Caco-2 (cell line): ENCODE measurements around the gene ELMO1. TPM values are rescaled to one million over a fixed set of nuclear protein-coding genes. Genes with fewer than 3 reads are reported as not detected.

Source experiments
- BruUV-seq: library from RNA; stranded (reverse); fragments of 400-500 nt; replicated peaks from 2 replicates; lab custom pipeline; 2021; lab: Mats Ljungman, UMichigan
- CTCF ChIA-PET: fragments of 300-600 bp; sonication (Branson Sonifier 250); formaldehyde crosslinking; loops from one replicate; lab custom pipeline; 2022; ENCODE audit warnings: antibody characterized with exemption; lab: Charles Lee
- POLR2A ChIA-PET: fragments of 300-600 bp; sonication (Branson Sonifier 250); formaldehyde crosslinking; loops from one replicate; lab custom pipeline; 2022; ENCODE audit warnings: antibody characterized with exemption; lab: Charles Lee
- DNase-seq, 2 experiments: peaks; one replicate each; pipeline versions ENCODE4 v3.0.0 to v3.0.0-alpha.2; 2020 to 2022
- H3K27me3 ChIP-seq: replicated peaks from 2 replicates; pipeline ENCODE4 v1.6.0; 2011; ENCODE audit warnings: low read length; ENCODE audit not compliant: control insufficient read depth, insufficient read depth
- H3K36me3 ChIP-seq: 2 replicates; pipeline ENCODE4 v1.5.1; 2011; ENCODE audit warnings: low read length; ENCODE audit not compliant: control insufficient read depth, insufficient read depth
- H3K4me1 ChIP-seq: fragments of 250-450 bp; sonication (Bioruptor Pico); 2 replicates; pipeline ENCODE4 v1.5.1; 2020; ENCODE audit warnings: mild to moderate bottlenecking
- H3K4me3 ChIP-seq: 2 replicates; pipeline ENCODE4 v1.5.1; 2011; ENCODE audit warnings: low read depth, mild to moderate bottlenecking, control low read depth, low read length
- H3K9me3 ChIP-seq: fragments of 250-450 bp; sonication (Bioruptor Pico); 2 replicates; pipeline ENCODE4 v1.5.1; 2020; ENCODE audit warnings: mild to moderate bottlenecking, moderate library complexity
- H3K27ac Mint-ChIP-seq: one replicate; pipeline ENCODE4 v1.8.0; 2022; ENCODE audit warnings: mixed read lengths; ENCODE audit not compliant: unreplicated experiment
- H3K27me3 Mint-ChIP-seq: one replicate; pipeline ENCODE4 v1.8.0; 2022; ENCODE audit warnings: mixed read lengths; ENCODE audit not compliant: insufficient read depth, unreplicated experiment
- H3K36me3 Mint-ChIP-seq: one replicate; pipeline ENCODE4 v1.8.0; 2022; ENCODE audit warnings: mild to moderate bottlenecking, mixed read lengths; ENCODE audit not compliant: insufficient read depth, unreplicated experiment
- H3K4me1 Mint-ChIP-seq: one replicate; pipeline ENCODE4 v1.8.0; 2022; ENCODE audit warnings: low read depth, mixed read lengths; ENCODE audit not compliant: unreplicated experiment
- H3K4me3 Mint-ChIP-seq: one replicate; pipeline ENCODE4 v1.8.0; 2022; ENCODE audit warnings: mild to moderate bottlenecking, moderate library complexity, mixed read lengths; ENCODE audit not compliant: unreplicated experiment
- H3K9me3 Mint-ChIP-seq: one replicate; pipeline ENCODE4 v1.8.0; 2022; ENCODE audit warnings: mixed read lengths; ENCODE audit not compliant: unreplicated experiment
- CTCF ChIP-seq, 2 experiments: fragments of 200-600 bp in 1 of 2; IDR thresholded peaks; 1 replicate in 1 of 2; 2 replicates in 1 of 2; pipeline versions ENCODE4 v1.5.1 to v1.8.0; 2011 to 2022; ENCODE audit warnings: antibody characterized with exemption in 1 of 2, control low read depth in 1 of 2, inconsistent platforms in 1 of 2, low read depth in 1 of 2, low read length in 1 of 2, mild to moderate bottlenecking in 1 of 2, moderate library complexity in 1 of 2; ENCODE audit not compliant: insufficient read depth in 1 of 2, severe bottlenecking in 1 of 2, unreplicated experiment in 1 of 2
- intact Hi-C: fragments of 100-400 bp; cut with micrococcal nuclease; formaldehyde crosslinking; loops from one replicate; pipeline ENCODE4 v1.10.0; 2022; ENCODE audit not compliant: unreplicated experiment
- total RNA-seq: library from RNA; stranded (reverse); gene quantifications from 2 replicates; pipeline ENCODE4 v1.2.3, GENCODE V29; 2022

ELMO1 gene
- total RNA-seq, 1 experiment from 2014 or later: 0.14 TPM

DNA sequence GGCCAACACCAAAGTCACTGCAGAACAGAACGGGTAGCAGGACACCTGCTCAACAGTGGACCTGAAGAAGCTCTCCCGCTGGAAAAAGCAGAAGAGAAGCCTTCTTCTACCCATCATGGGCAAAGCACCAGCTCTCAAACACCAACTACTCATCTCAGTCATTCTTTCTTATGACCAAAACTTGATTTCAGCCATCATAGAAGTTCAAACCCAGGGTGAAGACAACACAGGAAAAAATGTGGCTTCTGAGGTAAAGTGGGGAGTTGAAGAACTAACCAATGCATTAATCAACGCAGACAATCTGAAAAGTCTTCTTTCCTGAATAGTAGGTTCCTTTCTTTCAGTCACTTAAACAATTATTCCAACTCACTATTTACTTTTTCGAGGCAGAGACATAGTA, 83.3 kb downstream of the ELMO1 start:
- H3K9me3 Mint-ChIP-seq: no peaks in the 10 kb centered on the region
- TF ChIP-seq CTCF (IDR thresholded peaks at IDR 0.05; ENCODE audit: insufficient read depth in 1 of 2, low read depth in 1 of 2, low read length in 1 of 2, severe bottlenecking in 1 of 2, unreplicated experiment in 1 of 2): no peak

GRCh38 chr7:37364856-37365255, 83.8 kb downstream of the ELMO1 start:
- no peak for TF ChIP-seq CTCF (IDR thresholded peaks at IDR 0.05; ENCODE audit: insufficient read depth in 1 of 2, low read depth in 1 of 2, low read length in 1 of 2, severe bottlenecking in 1 of 2, unreplicated experiment in 1 of 2)
- H3K27me3 Mint-ChIP-seq: no peaks in the 10 kb centered on the region
- no peaks in the 10 kb centered on the region for H3K27me3 ChIP-seq
- no peak overlapping the region for H3K4me3 ChIP-seq
- H3K9me3 ChIP-seq: no peaks in the 10 kb centered on the region
- no peak overlapping the region for H3K27ac Mint-ChIP-seq
- peaks cover 6% of the 10 kb centered on the region for H3K4me1 Mint-ChIP-seq
- intact Hi-C loops: no loop called here
- POLR2A ChIA-PET: no interaction called here
- H3K4me1 ChIP-seq: peaks cover 21% of the 10 kb centered on the region
- BruUV-seq: no TSS peak
- no peaks in the 10 kb centered on the region for H3K36me3 ChIP-seq
- DNase-seq: no peak
- CTCF ChIA-PET: no interaction called here
- no peaks in the 10 kb centered on the region for H3K36me3 Mint-ChIP-seq
- no peak overlapping the region for H3K4me3 Mint-ChIP-seq
- H3K9me3 Mint-ChIP-seq: no peaks in the 10 kb centered on the region

More for the DNA sequence above, 83.3 kb downstream of the ELMO1 start:
- ChIA-PET CTCF (no interaction called here), POLR2A (no interaction called here)
- Histone ChIP-seq H3K36me3 (no peaks in the 10 kb centered on the region), H3K9me3 (no peaks in the 10 kb centered on the region), H3K27me3 (no peaks in the 10 kb centered on the region), H3K4me1 (peaks cover 26% of the 10 kb centered on the region), H3K4me3 (no peak overlapping the region)
- Mint-ChIP-seq H3K36me3 (no peaks in the 10 kb centered on the region), H3K4me3 (no peak overlapping the region), H3K4me1 (peaks cover 6% of the 10 kb centered on the region), H3K27ac (no peak overlapping the region), H3K27me3 (no peaks in the 10 kb centered on the region)
- intact Hi-C loops: no loop called here
- no TSS peak for BruUV-seq
- DNase-seq: no peak

- Histone ChIP-seq H3K27me3 (no peaks in the 10 kb centered on the region), H3K4me1 (peaks cover 10% of the 10 kb centered on the region), H3K36me3 (no peaks in the 10 kb centered on the region), H3K9me3 (no peaks in the 10 kb centered on the region), H3K4me3 (no peak overlapping the region)
- Mint-ChIP-seq H3K4me1 (peaks cover 4% of the 10 kb centered on the region), H3K27ac (no peak overlapping the region), H3K9me3 (no peaks in the 10 kb centered on the region), H3K36me3 (no peaks in the 10 kb centered on the region), H3K27me3 (no peaks in the 10 kb centered on the region), H3K4me3 (no peak overlapping the region)
- POLR2A ChIA-PET: no interaction called here
- BruUV-seq: no TSS peak
- DNase-seq: no peak
- intact Hi-C loops: no loop called here
- CTCF ChIA-PET: no interaction called here
- TF ChIP-seq CTCF (IDR thresholded peaks at IDR 0.05; ENCODE audit: insufficient read depth in 1 of 2, low read depth in 1 of 2, low read length in 1 of 2, severe bottlenecking in 1 of 2, unreplicated experiment in 1 of 2): no peak
Measured at GRCh38 chr7:37363536-37364491, 84.8 kb downstream of the ELMO1 start.
